Mucosa of gallbladder (tissue), 1 donor: ENCODE measurements around the gene SELENOH. TPM values are rescaled to one million over a fixed set of nuclear protein-coding genes. Genes with fewer than 3 reads are reported as not detected.

Source experiments
- DNase-seq: peaks from one replicate; pipeline ENCODE4 v3.0.0-alpha.2; 2020; ENCODE audit warnings: low spot score
- total RNA-seq: library from RNA; stranded (reverse); gene quantifications from one replicate; pipeline ENCODE4 v1.2.1, GENCODE V29; 2021
- donor health status: DM: no; HTN: no; CAD: no.

Gene SELENOH
- total RNA-seq, 1 donor from 2014 or later, result 120 TPM

GRCh38 chr11:57746920-57747319 is 5.6 kb downstream of the SELENOH start:
- DNase-seq, result no peak

- DNase-seq, result no peak
These were observed 9.9 kb downstream of the SELENOH start for GRCh38 chr11:57751176-57751575.

- DNase-seq, result no peak
These were observed 10.5 kb downstream of the SELENOH start, which contains the start of gene BTBD18 for GRCh38 chr11:57751676-57752253. Gene BTBD18, minus strand, starts transcription at chr11:57751819. Its CDS starts 631 bp downstream, at chr11:57751188.

GRCh38 chr11:57752954-57753353 is 11.7 kb downstream of the SELENOH start:
- no peak for DNase-seq

- no peak for DNase-seq
These were observed 16.9 kb downstream of the SELENOH start for GRCh38 chr11:57758174-57758573.

- peak; percentile 92 for DNase-seq
These were observed 20.3 kb downstream of the SELENOH start, which contains the start of gene CTNND1 for GRCh38 chr11:57761301-57762234. Gene CTNND1, plus strand, starts transcription at chr11:57761802. Its CDS starts 29,677 bp downstream, at chr11:57791479.

- DNase-seq, result no peak
These were observed 21.1 kb downstream of the SELENOH start for GRCh38 chr11:57762235-57762861.

GRCh38 chr11:57763568-57763967 is 22.3 kb downstream of the SELENOH start:
- DNase-seq, result no peak

- no peak for DNase-seq
These were observed 22.7 kb downstream of the SELENOH start for GRCh38 chr11:57764021-57764420.

GRCh38 chr11:57764566-57764965 is 23.3 kb downstream of the SELENOH start:
- no peak for DNase-seq

- no peak for DNase-seq
These were observed 23.7 kb downstream of the SELENOH start for GRCh38 chr11:57764972-57765371.

GRCh38 chr11:57770793-57771192 is 29.5 kb downstream of the SELENOH start:
- DNase-seq, result no peak

GRCh38 chr11:57771365-57771764 is 30.1 kb downstream of the SELENOH start:
- no peak for DNase-seq

GRCh38 chr11:57772562-57772961 is 31.3 kb downstream of the SELENOH start:
- DNase-seq, result no peak

- no peak for DNase-seq
These were observed 31.8 kb downstream of the SELENOH start for GRCh38 chr11:57773026-57773598.

- DNase-seq, result no peak
These were observed 34.2 kb downstream of the SELENOH start for GRCh38 chr11:57775491-57775890.

GRCh38 chr11:57776031-57776521 is 34.8 kb downstream of the SELENOH start:
- no peak for DNase-seq

- no peak for DNase-seq
These were observed 35.4 kb downstream of the SELENOH start for GRCh38 chr11:57776577-57777210.

GRCh38 chr11:57777969-57778317 is 36.7 kb downstream of the SELENOH start:
- DNase-seq, result peak; percentile 82

GRCh38 chr11:57778318-57779037 is 37.2 kb downstream of the SELENOH start:
- DNase-seq, result peak; percentile 95

GRCh38 chr11:57779276-57779675 is 38.0 kb downstream of the SELENOH start:
- peak; percentile 35 for DNase-seq
